CD4-positive, alpha-beta T cell treated with Interleukin-12 subunit alpha and Interleukin-12 subunit beta, for 1 hour (primary cell): ENCODE results near the gene GTF3C4.
"Not testable (repeated sequence)": the region's sequence is repeated elsewhere in the genome, so short reads cannot be mapped to it uniquely, and the experiment has no call there.

ENCODE experiments used
- DNase-seq: peaks from one replicate; pipeline ENCODE4 v3.0.0-alpha.2; 2020

The GTF3C4 gene

DNA sequence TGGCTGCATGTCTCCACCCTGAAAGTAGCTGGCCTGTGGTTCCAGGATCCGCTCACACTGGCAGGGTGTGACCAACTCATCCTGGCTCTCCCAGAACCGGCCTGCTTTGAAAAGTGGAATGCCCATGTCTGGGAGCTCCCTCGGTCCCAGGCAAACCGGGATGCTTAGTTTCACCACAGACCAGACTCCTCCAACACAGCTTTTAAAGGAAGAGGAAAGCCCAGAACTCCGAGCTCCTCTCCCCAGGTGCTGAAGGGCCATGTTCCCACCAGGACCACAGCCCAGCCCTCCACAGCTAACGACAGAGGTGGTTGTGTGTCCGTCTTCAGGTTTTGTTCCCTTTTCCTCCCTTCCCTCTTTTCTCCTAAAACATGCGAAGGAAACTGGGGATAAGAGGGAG, 38.0 kb downstream of the GTF3C4 start:
- DNase-seq: no peak

DNA sequence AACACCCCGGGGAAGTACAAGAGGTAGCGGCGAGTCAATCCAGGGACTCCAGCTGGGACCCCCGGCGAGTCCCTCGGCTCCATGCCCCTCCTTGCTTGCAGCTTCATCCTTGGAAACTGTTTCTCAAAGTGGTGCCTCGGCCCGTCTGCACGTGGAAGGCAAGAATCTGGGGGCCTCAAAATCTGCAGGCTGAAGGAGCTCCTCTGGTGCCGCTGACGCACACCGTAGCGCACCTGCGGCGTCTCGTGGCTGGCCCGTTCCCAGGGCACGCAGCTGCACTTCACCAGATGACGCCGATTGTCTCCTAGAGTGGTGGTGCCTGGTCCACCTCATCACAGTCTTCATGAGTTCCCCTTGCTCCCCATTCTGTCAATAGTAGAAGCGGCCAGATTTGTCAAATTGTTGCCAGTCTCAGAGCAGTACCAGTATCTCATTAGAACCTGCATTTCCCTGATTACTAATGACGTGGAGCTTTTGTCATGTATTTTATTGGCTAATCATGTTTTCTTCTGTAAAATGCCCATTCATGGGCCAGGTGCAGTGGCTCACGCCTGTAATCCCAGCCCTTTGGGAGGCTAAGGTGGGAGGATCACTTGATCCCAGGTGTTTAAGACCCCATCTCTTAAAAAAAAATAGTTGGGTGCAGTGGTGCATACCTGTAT, 38.6 kb downstream of the GTF3C4 start:
- no peak for DNase-seq

DNA sequence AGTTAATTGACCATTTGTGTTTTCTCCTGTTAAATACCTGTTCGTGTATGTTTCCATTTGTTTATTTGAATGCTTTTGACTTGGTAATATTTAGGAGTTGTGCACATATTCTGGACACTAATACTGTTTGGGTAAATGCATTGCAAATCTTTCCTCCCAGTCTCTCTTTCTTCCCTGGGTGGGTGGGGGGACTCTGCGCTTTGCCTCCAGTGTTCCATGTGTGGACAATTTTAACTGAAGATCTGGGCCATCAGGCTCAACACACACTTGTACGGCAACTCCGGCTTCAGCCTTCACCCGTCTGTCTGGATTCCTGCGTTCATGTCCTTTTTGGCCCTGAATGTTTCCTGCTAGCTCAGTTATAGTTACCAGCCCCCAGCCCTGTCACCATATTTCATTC, 40.1 kb downstream of the GTF3C4 start:
- no peak for DNase-seq

DNA sequence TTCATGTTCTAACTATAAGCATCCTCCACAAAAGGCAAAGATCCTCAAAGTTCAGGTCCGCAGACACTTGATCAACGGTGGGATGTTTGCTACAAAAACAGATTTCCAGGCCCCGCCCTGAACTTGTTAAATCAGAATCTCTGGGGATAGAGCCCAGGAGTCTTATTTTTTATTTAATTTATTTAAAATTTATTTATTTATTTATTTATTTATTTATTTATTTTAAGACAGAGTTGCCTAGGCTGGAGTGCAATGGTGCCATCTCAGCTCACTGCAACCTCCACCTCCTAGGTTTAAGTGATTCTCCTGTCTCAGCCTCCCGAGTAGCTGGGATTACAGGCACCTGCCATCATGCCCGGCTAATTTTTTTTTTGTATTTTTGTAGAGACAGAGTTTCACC, 40.9 kb downstream of the GTF3C4 start:
- DNase-seq: not testable (repeated sequence)

DNA sequence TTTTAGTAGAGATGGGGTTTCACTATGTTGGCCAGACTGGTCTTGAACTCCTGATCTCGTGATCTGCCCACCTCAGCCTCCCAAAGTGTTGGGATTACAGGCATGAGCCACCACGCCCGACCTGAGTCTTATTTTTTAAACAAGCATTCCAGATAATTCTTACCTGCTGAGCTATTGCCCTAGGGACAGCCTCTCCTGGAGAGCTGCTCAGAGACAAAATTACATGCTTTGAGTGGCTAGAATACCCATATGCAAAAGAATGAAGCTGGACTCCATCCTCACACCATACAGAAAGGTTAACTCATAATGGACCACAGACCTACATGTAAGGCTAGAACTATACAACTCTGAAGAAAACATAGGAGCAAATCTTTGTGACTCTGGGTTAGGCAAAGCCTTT, 41.6 kb downstream of the GTF3C4 start:
- DNase-seq: no peak

DNA sequence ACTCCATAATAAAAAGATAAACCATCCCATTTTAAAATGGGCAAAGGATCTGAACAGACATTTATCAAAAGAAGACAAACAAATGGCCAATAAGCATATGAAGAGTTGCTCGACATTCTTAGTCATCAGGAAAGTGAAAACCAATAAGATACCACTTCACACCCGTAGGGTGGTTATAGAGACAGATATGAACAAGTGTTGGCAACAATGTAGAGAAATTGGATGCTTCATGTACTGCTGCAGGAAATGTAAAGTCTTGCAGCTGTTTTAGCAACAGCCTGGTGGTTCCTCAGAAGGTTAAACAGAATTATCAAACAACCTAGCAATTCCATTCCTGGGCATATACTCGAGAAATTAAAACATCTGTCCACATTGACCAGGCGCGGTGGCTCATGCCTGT, 42.5 kb downstream of the GTF3C4 start:
- DNase-seq: no peak

DNA sequence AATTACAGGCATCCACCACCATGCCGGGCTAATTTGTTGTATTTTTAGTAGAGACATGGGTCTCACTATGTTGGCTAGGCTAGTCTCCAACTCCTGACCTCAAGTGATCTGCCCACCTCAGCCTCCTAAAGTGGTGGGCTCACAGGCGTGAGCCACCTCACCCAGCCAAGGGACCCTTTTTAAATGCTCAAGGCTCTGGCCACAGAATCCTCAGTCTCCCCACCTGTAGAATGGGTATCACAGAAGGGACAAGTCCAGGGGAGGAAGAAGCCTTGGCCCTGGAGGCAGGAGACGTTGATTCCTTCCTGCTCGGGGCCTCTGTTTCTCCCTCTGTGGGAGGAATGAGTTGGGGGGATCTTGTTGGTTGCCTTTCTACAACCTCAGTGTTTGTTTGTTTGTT, 45.7 kb downstream of the GTF3C4 start:
- DNase-seq: no peak

DNA sequence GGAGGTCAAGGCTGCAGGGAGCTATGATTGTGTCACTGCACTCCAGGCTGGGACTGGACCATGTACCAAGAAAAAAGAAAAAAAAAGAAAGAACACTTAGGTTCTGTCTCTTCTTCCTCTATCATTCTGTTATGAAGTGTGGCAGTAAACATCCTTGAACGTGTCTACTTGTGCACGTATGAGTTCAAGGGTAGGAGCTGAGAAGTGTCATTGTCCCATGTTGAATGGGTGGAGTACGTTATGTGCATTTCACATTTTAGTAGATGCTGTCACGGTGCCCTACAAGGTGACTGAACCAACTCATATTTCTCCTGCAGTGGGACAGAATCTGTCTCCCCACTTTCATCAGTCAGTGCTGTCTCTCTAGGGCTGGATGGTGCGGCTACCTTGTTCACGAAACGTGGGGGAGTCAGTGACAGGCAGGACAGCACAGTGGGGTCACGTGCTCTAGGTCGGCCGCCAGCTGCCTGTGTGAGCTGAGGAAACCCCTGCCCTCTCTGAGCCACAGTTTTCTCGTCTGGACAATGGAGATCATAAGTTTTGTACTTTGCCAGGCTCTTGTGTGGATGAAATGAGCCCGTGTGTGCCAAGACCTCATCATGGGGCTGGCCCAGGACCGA, 47.2 kb downstream of the GTF3C4 start:
- DNase-seq: no peak

DNA sequence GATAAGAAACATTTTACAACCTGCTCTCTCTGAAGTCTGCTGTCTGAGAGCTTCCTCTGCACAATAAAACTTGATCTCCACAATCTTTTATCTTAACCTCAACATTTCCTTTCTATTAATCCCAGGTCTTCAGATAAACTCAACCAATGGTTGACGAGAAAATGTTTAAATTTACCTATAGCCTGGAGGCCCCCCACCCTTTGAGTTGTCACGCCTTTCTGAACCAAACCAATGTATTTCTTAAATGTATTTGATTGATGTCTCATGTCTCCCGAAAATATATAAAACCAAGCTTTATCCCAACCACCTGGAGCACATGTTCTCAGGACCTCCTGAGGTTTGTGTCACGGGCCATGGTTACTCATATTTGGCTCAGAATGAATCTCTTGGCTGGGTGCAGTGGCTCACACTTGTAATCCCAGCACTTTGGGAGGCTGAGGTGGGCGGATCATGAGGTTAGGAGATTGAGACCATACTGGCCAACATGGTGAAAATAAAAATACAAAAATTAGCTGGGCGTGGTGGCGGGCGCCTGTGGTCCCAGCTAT, 48.2 kb downstream of the GTF3C4 start:
- not testable (repeated sequence) for DNase-seq

DNA sequence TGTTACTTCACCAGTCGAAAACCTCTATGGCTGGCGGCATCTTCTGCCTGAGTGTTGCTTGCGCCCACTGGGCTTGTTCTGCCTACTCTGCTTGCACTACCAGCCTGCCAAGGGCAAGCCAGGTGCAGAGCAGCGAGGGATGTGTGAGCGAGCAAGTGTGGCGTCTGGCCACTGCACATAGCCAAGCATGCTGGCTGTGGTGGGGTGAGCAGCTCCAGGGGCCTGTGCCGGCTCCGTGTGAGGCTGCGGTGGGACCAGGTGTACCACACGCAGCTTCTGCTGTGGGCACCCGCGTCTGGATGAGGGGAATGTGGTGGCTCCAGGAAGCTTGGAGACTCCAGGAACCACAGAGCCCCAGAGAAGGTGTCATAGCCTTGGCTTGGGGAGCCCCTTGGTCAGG, 51.4 kb downstream of the GTF3C4 start:
- no peak for DNase-seq

DNA sequence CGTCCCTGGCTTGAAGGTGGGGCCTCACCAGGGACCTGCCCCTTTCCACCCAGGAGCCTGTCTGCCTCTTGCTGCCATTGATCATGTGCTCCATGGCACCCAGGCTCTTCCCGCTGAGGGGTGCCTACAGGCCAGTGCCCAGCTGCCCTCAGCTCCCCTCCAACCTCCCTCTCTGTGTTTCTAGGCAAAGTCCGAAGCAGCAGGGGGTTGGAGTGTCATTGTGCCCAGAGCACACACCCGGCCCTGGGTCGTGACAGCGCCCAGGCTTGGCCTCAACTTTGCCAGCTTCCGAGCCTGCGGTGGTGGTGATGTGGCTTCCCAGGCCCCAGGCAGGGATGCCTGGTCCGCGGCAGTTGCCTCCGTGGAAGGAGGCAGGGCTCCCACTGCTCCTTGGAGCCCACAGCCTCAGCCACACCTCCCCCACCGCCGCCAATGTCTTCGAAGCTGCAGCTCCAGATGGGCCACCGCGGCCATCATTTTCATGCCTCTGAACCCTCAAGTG, 52.4 kb downstream of the GTF3C4 start:
- no peak for DNase-seq

DNA sequence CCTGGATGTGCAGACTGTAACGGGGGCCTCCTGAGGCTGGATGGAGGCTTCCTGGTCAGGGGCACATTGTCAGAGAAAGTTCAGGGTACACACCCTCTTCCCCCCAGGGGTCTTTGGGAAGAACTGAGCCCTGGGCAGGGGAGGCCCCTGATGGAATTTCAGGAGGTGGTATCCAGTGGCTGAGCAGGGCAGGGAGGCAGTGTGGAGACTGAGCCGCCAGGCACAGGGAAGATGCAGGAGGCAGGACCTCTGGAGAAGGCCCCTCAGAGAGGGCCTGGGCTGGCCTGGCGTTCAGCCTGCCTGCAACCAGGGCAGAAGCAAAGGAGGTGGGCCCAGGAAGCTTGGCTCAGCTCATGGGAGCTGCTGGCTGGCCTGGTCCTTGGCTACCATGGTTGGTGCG, 53.5 kb downstream of the GTF3C4 start:
- no peak for DNase-seq

DNA sequence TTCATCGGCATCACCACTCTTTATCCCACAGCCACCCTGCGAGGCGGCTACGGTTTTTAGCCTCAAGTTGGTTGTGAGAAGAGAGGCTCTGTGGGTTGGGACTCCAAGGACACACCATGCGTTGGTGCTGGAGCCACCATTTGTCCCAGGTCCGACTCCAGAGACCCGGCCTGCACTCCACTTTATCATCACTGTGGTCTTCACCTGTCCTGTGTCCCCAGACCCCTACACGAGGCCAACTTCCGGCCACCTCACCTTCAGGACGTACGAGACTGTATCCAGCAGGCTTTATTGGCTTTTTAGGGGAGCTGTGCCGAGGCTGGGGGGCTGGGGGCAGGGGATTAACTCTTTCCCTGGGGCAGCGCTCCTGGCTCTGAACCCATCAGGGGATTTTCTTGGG, 55.0 kb downstream of the GTF3C4 start:
- DNase-seq: no peak

DNA sequence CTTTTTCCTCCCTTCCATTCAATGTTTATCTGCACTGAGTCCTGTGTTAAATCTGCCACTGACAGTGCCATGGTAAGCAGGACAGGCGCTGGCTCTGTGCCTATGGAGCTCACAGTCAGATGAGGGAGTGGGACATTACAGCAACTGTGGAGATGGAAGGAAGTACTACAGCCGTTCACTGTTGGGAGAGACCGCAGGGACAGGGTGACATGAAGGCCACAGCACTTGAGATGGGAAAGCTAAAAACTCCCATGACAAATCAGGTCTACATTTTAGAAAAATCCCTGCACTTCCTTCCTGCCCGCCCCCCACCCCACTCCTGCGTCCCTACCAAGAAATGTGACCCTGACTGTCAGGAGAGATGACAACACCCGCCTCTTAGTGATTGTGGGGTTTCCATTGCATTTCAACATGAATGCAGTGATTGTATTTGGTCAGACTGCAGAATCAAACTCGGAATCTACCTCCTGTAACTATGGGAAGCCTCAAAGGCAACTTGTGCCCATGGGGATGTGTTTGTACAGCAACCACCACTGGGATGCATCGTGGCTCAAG, 56.4 kb downstream of the GTF3C4 start:
- no peak for DNase-seq

DNA sequence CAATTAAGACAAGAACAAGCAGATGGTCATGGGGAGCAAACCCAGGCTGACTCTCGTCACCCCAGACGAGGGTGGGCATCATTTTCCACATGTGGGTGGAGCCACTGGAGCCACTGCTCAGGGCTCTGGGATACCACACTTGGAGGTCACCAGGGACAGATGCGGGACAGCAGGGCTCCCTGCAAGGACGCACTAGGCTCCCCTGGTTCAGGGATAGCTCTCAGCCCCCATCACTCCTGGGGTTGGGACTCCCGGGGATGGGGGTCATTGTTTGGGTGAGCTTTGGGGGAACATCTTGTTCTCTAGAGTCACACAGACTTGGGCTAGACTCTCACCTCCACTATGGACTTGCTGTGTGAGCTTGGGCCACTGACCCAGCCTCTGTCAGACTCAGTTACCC, 57.8 kb downstream of the GTF3C4 start:
- no peak for DNase-seq

DNA sequence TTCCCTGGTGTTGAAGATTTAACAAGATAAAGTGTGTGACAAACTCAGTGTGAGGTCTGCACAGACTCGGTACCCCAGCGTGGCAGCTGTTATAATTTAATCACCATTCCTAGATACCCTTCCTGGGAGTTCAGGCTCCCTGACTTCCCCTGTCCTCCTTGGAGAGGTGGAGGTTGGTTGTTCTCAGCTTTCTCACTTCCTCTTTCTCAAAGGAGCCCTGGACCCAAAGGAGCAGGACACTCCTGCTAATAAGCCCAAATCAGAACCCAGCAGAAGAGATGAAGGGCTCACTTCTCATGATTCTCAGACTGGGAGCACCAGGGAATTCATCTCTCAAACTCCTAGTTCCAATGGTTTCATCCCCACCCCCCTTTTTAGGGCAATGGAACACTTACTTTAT, 58.2 kb downstream of the GTF3C4 start:
- DNase-seq: no peak

DNA sequence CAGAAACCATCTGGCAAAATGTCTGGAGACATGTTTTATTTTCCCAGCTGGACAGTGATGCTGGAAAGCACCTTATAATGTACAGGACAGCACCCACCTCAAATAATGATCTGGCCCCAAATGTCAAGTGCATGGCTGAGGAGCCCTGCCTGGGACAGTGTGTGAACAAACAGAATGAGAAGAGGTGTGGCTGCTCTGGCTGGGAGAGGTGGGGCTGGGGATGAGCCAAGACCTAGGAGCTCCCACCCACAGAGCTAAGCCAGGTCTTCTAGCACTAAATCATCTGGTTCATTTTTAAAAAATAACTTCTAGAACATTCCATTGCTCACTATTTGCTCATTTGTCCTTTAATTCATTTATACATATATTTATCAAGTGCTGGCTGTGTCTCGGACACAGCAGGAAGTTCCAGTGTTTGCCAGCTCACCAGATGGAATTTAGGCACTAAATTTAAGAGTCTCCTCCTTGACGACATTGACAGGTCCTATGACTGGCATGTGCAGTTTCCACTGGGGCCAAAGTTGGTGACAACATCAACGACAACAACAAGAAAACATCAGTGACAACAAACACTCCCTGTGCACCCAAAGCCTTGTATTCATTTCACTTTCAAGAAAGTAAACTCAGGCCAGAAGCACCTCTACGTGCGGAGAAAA, 59.1 kb downstream of the GTF3C4 start:
- DNase-seq: no peak

DNA sequence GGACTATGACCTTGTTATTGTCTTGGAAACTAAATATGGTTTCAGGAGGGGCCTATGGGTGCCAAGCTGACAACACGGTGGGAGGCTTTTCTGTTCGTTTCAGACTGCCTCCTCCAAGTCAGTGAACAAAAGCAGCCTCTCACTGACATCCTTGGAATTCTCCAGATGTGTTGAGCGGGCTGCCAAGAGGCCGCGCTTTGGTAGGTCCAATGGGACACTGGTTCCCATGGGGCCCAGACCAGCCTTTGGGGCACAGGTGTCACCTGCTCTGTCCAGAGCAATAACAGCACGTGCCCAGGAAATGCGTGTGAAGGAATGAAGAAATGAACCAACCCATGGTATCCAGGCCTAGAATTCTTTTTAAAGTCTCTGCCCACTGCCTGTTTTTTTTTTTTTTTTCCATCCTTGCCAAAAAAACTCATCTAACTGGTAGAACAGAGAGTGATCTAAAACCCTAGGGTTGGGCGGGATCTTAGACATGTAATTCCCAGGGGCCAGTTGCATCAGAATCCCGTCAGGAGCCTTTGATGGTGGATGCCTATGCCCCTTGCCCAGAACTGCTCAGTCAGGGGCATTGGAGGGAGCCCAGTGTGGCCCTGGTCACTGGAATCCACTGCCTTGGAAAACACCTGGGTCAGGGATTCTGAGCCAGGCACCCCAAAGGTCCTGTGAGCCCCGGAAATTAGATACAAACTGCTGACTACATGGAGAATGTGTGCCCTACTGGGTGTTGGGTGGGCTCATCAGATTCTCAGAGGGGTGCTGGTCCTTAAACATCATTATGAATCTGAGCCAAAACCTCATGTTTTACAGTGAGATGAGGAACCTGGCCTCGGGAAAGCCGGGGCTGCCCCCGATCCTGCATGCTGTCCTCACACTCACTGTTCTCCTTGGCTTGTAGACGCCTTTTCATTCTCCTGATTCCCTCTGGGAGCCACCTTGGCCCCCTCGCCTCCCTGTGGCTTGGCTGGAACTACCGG, 60.1 kb downstream of the GTF3C4 start:
- no peak for DNase-seq

DNA sequence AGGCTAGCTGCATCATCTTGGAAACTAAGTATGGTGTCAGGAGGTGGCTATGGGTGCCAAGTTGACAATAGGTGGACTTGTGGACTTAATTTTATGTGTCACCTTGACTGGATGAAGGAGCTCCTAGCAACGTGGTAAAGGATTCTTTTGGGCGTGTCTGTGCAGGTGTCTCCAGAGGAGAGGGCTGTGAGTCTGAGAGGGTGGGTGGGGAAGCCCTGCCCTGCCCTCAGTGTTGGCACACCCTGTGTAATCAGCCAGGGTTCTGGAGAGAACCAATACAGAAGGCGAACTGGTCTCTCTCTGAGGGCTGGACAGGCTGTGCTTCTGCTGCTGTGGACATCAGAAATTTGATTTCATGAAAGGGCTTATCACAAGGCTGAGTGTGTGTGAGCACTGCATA, 61.0 kb downstream of the GTF3C4 start:
- DNase-seq: no peak

DNA sequence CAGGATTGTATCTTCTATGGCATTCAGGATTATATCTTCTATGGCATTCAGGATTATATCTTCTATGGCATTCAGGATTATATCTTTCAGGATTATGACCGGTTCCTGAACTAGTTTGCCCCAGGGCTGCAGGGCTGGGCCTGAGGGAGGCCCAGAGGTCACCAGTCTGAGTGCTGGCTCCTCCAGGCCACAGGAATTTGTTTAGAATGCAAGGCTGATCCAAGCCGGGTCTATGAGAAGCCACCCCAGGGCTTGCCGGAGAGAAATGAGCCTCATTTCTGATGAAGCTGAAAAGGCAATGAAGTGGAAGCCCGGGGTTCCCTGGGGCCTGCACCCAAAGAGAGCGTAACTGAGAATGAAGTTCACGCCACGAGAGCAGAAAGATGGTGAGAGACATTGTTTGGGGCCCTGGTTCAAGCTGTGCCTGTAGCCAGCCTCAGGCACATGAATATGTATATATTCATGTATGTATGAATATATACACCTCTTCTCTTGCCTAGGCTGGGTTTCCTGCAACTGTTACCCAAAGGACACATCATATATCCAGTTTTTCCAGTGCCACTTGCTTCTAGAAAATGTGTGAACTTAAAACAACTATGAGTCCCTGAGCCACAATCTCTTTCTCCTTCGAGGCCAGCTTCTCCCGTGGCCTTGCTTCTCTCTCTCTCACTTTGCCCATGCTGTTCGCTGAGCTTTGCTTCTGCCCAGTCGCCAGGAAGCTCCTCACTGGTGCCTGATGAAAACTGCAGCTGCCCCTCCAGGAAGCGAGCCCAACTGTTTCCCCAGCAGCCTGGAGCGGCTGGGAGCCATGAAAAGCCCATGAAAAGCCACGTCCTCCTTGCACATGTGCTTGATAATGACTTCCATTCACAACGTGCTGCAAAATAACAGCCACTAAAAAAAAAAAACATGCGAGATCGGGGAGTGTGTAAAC, 62.3 kb downstream of the GTF3C4 start:
- DNase-seq: no peak

DNA sequence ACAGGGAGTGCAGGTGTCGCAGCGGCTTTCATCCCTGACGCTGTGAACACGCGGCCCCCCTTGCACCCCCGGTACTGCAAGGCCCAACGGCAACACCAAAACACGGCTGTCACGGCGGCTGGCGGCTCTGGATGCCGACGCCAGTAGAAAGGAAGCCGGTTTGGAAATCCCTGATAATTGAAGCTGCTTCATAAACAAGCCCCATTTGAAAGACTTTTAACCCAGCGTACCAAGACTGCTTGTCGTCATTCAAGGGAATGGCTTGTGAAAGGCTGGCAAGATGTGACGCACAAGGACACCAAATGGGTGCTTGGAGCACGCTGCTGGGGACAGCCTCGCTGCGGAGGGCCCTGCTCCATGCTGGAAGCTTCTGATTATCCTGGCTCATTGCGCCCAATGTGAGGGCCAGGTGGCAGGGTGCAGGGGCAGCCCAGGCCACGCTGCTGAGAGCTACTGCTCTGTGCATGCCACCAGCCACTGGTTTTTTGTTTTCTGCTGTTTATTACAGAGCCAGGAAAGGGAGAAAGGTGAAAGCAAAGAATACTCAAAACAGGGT, 63.1 kb downstream of the GTF3C4 start:
- DNase-seq: no peak
